HepG2 (cell line): ENCODE measurements around the gene TUBGCP6. TPM values are rescaled to one million over a fixed set of nuclear protein-coding genes. Genes with fewer than 3 reads are reported as not detected.

Experiments used
- AKAP8 ChIP-seq: sonication (generic); formaldehyde crosslinking; IDR thresholded peaks from 2 replicates; pipeline ENCODE4 v1.5.1; 2020; ENCODE audit warnings: mild to moderate bottlenecking, missing genetic modification reagents
- CENPX ChIP-seq: sonication (generic); formaldehyde crosslinking; IDR thresholded peaks from 2 replicates; pipeline ENCODE4 v1.9.0; 2021; ENCODE audit warnings: mild to moderate bottlenecking, missing genetic modification reagents, moderate library complexity
- ELF4 ChIP-seq: sonication (generic); formaldehyde crosslinking; IDR thresholded peaks from 2 replicates; pipeline ENCODE4 v1.5.0; 2020; ENCODE audit warnings: missing genetic modification reagents, mild to moderate bottlenecking, moderate library complexity, borderline replicate concordance
- ESRRA ChIP-seq: sonication (generic); formaldehyde crosslinking; IDR thresholded peaks from 2 replicates; pipeline ENCODE4 v1.5.1; 2020; ENCODE audit warnings: mild to moderate bottlenecking, low read depth, missing genetic modification reagents
- MBNL3 ChIP-seq: fragments of 250-450 bp; sonication (Bioruptor Pico); conservative IDR thresholded peaks from 2 replicates; pipeline ENCODE4 v1.8.0; 2022; ENCODE audit warnings: mild to moderate bottlenecking, inconsistent platforms
- MED1 ChIP-seq: sonication (generic); formaldehyde crosslinking; IDR thresholded peaks from 2 replicates; pipeline ENCODE4 v1.4.0; 2020; ENCODE audit warnings: missing genetic modification reagents
- SP4 ChIP-seq: sonication (generic); formaldehyde crosslinking; IDR thresholded peaks from 2 replicates; pipeline ENCODE4 v1.8.1; 2023; ENCODE audit warnings: mild to moderate bottlenecking, missing genetic modification reagents
- SRF ChIP-seq: IDR thresholded peaks from 2 replicates; pipeline ENCODE4 v1.6.1; 2011; ENCODE audit warnings: mild to moderate bottlenecking, low read depth, low read length, moderate library complexity
- TAF15 ChIP-seq: fragments of 200-400 bp; formaldehyde crosslinking; IDR thresholded peaks from one replicate; pipeline ENCODE4 v1.6.1; 2018; ENCODE audit warnings: mild to moderate bottlenecking, low read depth, low read length; ENCODE audit not compliant: poor library complexity, severe bottlenecking
- ZBTB1 ChIP-seq: sonication (generic); formaldehyde crosslinking; IDR thresholded peaks from 2 replicates; pipeline ENCODE4 v1.4.0; 2020; ENCODE audit warnings: missing genetic modification reagents, borderline replicate concordance
- ZFX ChIP-seq: sonication (generic); formaldehyde crosslinking; IDR thresholded peaks from 2 replicates; pipeline ENCODE4 v1.4.0; 2020; ENCODE audit warnings: mild to moderate bottlenecking, low read depth, missing genetic modification reagents, moderate library complexity
- ZNF326 ChIP-seq: sonication (generic); formaldehyde crosslinking; IDR thresholded peaks from 2 replicates; pipeline ENCODE4 v1.4.0; 2020; ENCODE audit warnings: missing genetic modification reagents, borderline replicate concordance
- ZNF501 ChIP-seq: sonication (generic); formaldehyde crosslinking; IDR thresholded peaks from 2 replicates; pipeline ENCODE4 v1.5.1; 2020; ENCODE audit warnings: mild to moderate bottlenecking, moderate library complexity, missing genetic modification reagents
- ZNF766 ChIP-seq: sonication (generic); formaldehyde crosslinking; IDR thresholded peaks from 2 replicates; pipeline ENCODE4 v1.5.0; 2020; ENCODE audit warnings: missing genetic modification reagents, borderline replicate concordance
- polyA plus RNA-seq, 8 experiments: library from polyadenylated mRNA; depleted of rRNA in 3 of 8; stranded (reverse) in 7 of 8; unstranded in 1 of 8; fragments of >200 nt; fragmentation: Illumina TruSeq in 4 of 8; extraction: Trizol in 4 of 8; gene quantifications; 2 replicates each; pipeline versions ENCODE4 v1.2.1 to v1.2.3, GENCODE V29; 2011 to 2016; ENCODE audit warnings: low read depth in 4 of 8, missing spikeins in 1 of 8, mixed read lengths in 1 of 8; ENCODE audit not compliant: insufficient read depth in 1 of 8
- total RNA-seq, 5 experiments: library from RNA; depleted of rRNA; stranded (reverse); fragments of >200 nt; fragmentation: Illumina TruSeq; extraction: Trizol; gene quantifications; 2 replicates each; pipeline ENCODE4 v1.2.3, GENCODE V29; 2016; ENCODE audit warnings: low read depth in 1 of 5
- TF ChIP-seq, protein P1 (sequence below): sonication (generic); formaldehyde crosslinking; IDR thresholded peaks from 2 replicates; pipeline ENCODE4 v1.5.1; 2020; ENCODE audit warnings: missing genetic modification reagents, mild to moderate bottlenecking, borderline replicate concordance
- TF ChIP-seq, protein P2 (sequence below): sonication (generic); formaldehyde crosslinking; IDR thresholded peaks from 2 replicates; pipeline ENCODE4 v1.8.0; 2022; ENCODE audit warnings: missing genetic modification reagents, mild to moderate bottlenecking, moderate library complexity, borderline replicate concordance
- TF ChIP-seq, protein P3 (sequence below): sonication (generic); formaldehyde crosslinking; IDR thresholded peaks from 2 replicates; pipeline ENCODE4 v1.8.0; 2022; ENCODE audit warnings: missing genetic modification reagents, mild to moderate bottlenecking, borderline replicate concordance
- TF ChIP-seq, protein P4 (sequence below): sonication (generic); formaldehyde crosslinking; IDR thresholded peaks from 2 replicates; pipeline ENCODE4 v1.9.0; 2021; ENCODE audit warnings: missing genetic modification reagents, borderline replicate concordance
- TF ChIP-seq, protein P5 (sequence below): sonication (generic); formaldehyde crosslinking; IDR thresholded peaks from 2 replicates; pipeline ENCODE4 v1.5.0; 2020; ENCODE audit warnings: mild to moderate bottlenecking, low read depth, missing genetic modification reagents, borderline replicate concordance

The TUBGCP6 gene
- total and polyA plus RNA-seq, 2 of the 13 experiments (the other 11 are each of a cell fraction or from before 2014, with no cell fraction given), result 14.6 to 15.7 TPM

DNA sequence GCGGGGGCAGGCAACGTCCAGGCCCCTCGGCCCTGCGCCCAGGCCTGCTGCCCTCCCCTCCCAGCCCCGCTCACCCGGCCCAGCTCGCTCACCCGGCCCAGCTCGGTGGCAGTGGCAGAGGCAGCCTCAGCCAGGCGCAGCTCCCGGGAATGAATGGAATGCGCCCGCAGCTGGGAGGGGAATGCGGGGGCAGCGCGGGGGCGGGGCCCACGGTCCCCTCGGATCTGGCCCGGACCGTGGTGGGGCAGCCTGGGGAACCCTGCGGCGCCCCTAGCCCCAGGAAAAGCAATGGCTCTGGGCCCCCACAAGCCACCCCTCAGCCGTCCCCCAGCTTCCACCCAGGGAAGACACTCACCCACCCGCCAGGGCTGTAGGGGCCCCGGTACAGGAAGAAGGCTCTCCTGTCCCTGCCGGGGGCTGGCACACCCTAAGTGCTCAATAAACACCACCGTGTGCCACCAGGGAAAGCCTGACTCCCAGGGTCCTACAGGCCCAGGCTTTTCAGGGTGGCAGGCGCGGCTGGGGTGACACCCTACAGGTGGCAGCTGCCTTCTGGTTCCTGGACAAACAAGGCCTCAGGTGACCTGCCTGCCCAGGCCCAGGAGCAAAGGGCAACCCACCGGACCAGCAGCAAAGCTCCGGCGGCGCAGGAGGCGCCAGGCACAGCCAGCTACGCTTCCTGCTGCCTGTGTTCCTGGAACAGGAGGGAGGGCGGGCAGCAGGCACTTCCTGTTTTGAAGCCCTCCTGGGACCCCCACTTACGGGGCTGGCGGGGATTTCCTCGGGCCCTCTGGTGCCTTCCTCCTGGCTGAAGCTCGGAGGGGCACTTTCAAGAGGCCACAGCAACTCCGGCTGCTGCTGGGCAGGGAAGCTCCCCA lies 48.9 kb upstream of the TUBGCP6 start (continued):
- TF ChIP-seq, protein P1, sequence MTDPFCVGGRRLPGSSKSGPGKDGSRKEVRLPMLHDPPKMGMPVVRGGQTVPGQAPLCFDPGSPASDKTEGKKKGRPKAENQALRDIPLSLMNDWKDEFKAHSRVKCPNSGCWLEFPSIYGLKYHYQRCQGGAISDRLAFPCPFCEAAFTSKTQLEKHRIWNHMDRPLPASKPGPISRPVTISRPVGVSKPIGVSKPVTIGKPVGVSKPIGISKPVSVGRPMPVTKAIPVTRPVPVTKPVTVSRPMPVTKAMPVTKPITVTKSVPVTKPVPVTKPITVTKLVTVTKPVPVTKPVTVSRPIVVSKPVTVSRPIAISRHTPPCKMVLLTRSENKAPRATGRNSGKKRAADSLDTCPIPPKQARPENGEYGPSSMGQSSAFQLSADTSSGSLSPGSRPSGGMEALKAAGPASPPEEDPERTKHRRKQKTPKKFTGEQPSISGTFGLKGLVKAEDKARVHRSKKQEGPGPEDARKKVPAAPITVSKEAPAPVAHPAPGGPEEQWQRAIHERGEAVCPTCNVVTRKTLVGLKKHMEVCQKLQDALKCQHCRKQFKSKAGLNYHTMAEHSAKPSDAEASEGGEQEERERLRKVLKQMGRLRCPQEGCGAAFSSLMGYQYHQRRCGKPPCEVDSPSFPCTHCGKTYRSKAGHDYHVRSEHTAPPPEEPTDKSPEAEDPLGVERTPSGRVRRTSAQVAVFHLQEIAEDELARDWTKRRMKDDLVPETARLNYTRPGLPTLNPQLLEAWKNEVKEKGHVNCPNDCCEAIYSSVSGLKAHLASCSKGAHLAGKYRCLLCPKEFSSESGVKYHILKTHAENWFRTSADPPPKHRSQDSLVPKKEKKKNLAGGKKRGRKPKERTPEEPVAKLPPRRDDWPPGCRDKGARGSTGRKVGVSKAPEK, result no peak
- TF ChIP-seq SRF (no peak), ZNF326 (no peak), MBNL3 (CRISPR knock-in tag) (no peak), ELF4 (CRISPR knock-in tag) (0 out of 2 replicates have a peak, but pooled peaks have one; percentile 61), ESRRA (CRISPR knock-in tag) (peak; percentile 74), AKAP8 (CRISPR knock-in tag) (peak; percentile 29; the same call in 1 of the 2 replicates), SP4 (CRISPR knock-in tag) (peak; percentile 43; the same call in 1 of the 2 replicates), ZFX (CRISPR knock-in tag) (peak; percentile 98), CENPX (no peak), MED1 (CRISPR knock-in tag) (peak; percentile 96), ZBTB1 (no peak), ZNF766 (CRISPR knock-in tag) (peak; percentile 35; the same call in 1 of the 2 replicates), TAF15 (peak; percentile 48), ZNF501 (CRISPR knock-in tag) (peak; percentile 86)
- TF ChIP-seq, protein P2, sequence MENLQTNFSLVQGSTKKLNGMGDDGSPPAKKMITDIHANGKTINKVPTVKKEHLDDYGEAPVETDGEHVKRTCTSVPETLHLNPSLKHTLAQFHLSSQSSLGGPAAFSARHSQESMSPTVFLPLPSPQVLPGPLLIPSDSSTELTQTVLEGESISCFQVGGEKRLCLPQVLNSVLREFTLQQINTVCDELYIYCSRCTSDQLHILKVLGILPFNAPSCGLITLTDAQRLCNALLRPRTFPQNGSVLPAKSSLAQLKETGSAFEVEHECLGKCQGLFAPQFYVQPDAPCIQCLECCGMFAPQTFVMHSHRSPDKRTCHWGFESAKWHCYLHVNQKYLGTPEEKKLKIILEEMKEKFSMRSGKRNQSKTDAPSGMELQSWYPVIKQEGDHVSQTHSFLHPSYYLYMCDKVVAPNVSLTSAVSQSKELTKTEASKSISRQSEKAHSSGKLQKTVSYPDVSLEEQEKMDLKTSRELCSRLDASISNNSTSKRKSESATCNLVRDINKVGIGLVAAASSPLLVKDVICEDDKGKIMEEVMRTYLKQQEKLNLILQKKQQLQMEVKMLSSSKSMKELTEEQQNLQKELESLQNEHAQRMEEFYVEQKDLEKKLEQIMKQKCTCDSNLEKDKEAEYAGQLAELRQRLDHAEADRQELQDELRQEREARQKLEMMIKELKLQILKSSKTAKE (CRISPR knock-in tag), result peak; percentile 68
- TF ChIP-seq, protein P3, sequence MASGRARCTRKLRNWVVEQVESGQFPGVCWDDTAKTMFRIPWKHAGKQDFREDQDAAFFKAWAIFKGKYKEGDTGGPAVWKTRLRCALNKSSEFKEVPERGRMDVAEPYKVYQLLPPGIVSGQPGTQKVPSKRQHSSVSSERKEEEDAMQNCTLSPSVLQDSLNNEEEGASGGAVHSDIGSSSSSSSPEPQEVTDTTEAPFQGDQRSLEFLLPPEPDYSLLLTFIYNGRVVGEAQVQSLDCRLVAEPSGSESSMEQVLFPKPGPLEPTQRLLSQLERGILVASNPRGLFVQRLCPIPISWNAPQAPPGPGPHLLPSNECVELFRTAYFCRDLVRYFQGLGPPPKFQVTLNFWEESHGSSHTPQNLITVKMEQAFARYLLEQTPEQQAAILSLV, result no peak
- TF ChIP-seq, protein P4, sequence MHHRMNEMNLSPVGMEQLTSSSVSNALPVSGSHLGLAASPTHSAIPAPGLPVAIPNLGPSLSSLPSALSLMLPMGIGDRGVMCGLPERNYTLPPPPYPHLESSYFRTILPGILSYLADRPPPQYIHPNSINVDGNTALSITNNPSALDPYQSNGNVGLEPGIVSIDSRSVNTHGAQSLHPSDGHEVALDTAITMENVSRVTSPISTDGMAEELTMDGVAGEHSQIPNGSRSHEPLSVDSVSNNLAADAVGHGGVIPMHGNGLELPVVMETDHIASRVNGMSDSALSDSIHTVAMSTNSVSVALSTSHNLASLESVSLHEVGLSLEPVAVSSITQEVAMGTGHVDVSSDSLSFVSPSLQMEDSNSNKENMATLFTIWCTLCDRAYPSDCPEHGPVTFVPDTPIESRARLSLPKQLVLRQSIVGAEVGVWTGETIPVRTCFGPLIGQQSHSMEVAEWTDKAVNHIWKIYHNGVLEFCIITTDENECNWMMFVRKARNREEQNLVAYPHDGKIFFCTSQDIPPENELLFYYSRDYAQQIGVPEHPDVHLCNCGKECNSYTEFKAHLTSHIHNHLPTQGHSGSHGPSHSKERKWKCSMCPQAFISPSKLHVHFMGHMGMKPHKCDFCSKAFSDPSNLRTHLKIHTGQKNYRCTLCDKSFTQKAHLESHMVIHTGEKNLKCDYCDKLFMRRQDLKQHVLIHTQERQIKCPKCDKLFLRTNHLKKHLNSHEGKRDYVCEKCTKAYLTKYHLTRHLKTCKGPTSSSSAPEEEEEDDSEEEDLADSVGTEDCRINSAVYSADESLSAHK (CRISPR knock-in tag), result no peak
- TF ChIP-seq, protein P5, sequence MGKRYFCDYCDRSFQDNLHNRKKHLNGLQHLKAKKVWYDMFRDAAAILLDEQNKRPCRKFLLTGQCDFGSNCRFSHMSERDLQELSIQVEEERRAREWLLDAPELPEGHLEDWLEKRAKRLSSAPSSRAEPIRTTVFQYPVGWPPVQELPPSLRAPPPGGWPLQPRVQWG (CRISPR knock-in tag), result no peak
